ENCODE results near the gene CNTN2. TPM values are rescaled to one million over a fixed set of nuclear protein-coding genes. Genes with fewer than 3 reads are reported as not detected.

CNTN2 gene
- total RNA-seq, 1 donor from 2014 or later = 0.38 TPM

DNA sequence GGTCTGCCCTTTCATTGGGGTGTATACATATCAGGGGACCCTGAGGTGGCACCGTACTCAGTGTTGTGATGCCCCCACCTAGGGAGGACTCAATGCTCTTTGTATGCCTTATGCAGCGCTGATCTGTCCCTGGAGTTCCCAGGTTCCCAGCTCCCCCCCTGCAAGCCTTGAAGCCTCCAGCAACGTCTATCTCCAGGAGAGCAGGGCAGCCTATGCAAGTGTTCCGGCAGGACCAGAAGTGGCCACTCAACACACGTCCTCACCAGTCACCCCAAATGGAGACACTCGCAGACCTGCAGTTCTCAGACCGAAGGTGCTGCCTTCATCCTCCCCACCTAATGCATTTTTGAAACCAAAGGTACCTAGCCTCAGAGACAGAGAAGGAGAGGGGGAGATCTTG, 25.2 kb upstream of the CNTN2 start:
- DNase-seq = no peak
- intact Hi-C loops (cut with DNase I) = no loop called here

GRCh38 chr1:205018381-205018780, 24.6 kb upstream of the CNTN2 start:
- DNase-seq (no peak), ATAC-seq (ENCODE audit: poor library complexity) (no peak)
- intact Hi-C loops (cut with DNase I) = no loop called here

More for the DNA sequence above, 25.2 kb upstream of the CNTN2 start:
- no peak for ATAC-seq (ENCODE audit: poor library complexity)

GRCh38 chr1:205020466-205020865, 22.5 kb upstream of the CNTN2 start:
- ATAC-seq (ENCODE audit: poor library complexity) (no peak), DNase-seq (no peak)
- intact Hi-C loops (cut with DNase I) = no loop called here

DNA sequence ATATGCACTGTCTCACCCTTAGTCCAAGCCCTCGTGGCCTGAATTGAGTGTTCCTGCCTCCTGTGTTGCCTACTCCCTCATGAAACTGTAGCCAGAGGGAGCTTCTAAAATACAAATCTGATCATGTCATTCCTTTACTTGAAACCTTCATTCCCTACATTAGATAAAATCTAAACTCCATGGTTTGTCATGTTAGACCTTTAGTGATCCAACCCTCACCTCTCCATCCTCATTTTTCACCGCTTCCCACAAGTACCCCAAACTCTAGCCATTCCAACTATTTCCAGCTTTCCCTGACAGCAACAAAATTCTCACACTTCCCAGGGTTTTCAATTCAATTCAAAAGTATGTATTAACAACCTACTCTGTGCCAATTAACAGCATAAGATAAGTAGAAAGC, 18.3 kb upstream of the CNTN2 start:
- no peak for ATAC-seq (ENCODE audit: poor library complexity)
- no peak for DNase-seq
- intact Hi-C loops (cut with DNase I) = no loop called here

GRCh38 chr1:205025239-205025638, 17.8 kb upstream of the CNTN2 start:
- DNase-seq (no peak), ATAC-seq (ENCODE audit: poor library complexity) (no peak)
- intact Hi-C loops (cut with DNase I) = no loop called here

DNA sequence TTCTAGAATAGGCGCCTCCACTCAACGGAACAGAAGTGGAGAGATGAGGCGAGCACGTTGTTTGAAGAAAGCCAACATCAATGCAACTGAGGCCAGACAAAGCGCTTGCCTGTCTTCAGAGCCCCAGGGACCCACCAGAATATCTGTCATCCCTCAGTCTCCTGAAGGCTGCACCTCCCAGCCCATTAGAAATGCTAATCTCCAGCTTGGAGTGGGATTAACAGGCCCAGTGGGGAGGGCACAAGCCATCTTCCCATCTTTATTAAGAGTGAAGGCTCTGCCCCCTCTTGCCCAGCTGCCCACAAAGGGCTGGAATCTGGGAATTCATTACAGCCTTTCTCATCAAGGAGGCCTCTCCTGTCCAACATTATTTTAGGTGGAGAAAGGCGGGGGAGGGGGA, 16.8 kb upstream of the CNTN2 start:
- intact Hi-C loops (cut with DNase I) = no loop called here
- DNase-seq (no peak), ATAC-seq (ENCODE audit: poor library complexity) (no peak)

DNA sequence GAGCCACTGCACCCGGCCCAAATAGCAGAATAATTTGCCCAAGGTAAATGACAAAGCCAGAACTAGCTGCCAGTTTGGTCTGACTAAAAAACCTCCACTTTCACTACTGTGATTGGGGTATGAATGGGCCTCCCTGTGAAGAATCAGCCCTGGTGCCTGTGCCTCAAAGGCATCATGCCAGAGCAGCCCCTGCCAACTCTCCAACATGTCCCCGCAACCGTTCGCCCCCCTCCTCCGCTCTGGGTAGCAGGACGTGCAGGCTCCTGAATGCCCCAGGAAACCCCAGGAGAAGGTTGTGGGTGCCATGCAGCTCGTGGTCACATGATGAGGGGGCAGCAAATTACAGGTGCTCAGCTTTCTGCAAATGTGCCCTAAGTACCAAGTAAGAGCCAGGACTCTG, 14.6 kb upstream of the CNTN2 start:
- no peak for ATAC-seq (ENCODE audit: poor library complexity)

DNA sequence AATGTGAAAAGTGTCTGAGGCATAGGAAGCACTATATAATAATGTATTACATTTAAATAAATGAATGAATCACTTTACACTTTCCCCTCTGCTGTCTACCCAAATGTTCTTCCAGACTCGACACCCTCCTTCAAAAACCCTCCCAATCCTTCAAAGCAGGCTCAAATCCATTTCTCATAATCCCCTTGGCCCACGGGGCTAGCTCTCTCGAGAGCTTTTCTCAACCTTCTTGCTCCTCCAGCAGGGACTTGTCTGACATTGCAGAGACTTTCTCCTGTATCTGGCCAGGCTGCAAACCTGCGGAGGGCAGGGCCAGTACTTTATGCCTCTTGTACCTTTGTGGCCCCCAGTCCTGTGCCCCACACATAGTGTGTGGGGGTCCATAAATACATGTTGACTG, 14.1 kb upstream of the CNTN2 start:
- no peak for DNase-seq
- intact Hi-C loops (cut with DNase I) = no loop called here
- no peak for ATAC-seq (ENCODE audit: poor library complexity)

More for the DNA sequence above, 14.6 kb upstream of the CNTN2 start:
- intact Hi-C loops (cut with DNase I) = no loop called here
- DNase-seq = no peak

GRCh38 chr1:205030241-205030640, 12.8 kb upstream of the CNTN2 start:
- DNase-seq = no peak
- intact Hi-C loops (cut with DNase I) = no loop called here
- ATAC-seq (ENCODE audit: poor library complexity) = no peak

- DNase-seq (no peak), ATAC-seq (ENCODE audit: poor library complexity) (no peak)
- intact Hi-C loops (cut with DNase I) = no loop called here
These were observed 12.1 kb upstream of the CNTN2 start for GRCh38 chr1:205030896-205031295.

GRCh38 chr1:205032508-205032907, 10.5 kb upstream of the CNTN2 start:
- intact Hi-C loops (cut with DNase I) = no loop called here
- DNase-seq (no peak), ATAC-seq (ENCODE audit: poor library complexity) (no peak)

DNA sequence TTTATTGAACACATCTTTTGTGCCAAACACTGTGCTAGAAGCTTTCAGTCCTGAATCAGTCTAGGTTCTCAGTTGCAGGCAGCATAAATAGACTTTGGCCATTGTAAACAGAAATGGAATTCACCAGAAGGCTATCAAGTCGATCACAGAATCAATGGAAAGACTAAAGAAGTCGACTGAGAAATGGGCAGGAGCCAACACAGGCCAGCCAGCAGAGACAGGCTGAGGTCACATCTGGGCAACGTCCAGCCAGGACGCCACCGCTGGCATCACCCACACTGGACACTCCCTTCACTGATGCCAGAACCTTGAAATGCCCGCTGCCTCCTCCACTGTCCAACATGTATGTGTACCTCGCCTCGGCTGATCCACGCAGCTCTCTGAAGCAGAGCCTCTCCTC, 5.5 kb upstream of the CNTN2 start:
- intact Hi-C loops (cut with DNase I) = no loop called here
- ATAC-seq (ENCODE audit: poor library complexity) = no peak

DNA sequence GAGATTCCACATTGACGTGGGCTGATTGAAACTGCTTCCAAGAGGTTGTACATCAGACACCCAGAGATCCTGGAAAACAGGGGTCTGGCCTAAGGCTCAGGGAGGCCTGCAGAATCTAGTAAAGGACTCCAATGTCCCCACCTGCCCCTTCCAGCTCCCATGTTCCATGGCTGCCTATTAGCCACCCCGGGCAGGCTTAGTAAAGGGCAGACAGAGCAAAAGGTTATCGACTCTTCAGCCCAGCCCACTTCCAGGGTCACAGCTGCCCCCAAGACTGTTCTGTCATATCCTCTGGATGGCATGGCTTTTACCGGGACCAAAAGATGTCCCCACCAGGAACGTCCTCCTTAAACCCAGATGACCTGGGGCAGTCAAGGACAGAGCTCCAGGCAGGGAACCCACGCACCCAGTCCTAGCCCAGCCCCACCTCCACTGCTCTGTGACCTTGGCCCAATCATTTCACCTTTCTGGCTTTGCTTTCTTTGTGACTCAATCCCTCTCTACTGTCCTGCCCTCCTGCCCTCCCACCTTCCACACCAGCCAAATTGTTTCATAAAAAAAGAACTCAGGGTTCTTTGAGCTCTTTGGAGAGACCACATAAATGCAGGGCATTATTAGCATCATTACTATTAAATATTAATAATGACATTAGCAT, 4.8 kb upstream of the CNTN2 start:
- intact Hi-C loops (cut with DNase I) = no loop called here
- DNase-seq (no peak), ATAC-seq (ENCODE audit: poor library complexity) (no peak)

More for the DNA sequence above, 5.5 kb upstream of the CNTN2 start:
- no peak for DNase-seq

DNA sequence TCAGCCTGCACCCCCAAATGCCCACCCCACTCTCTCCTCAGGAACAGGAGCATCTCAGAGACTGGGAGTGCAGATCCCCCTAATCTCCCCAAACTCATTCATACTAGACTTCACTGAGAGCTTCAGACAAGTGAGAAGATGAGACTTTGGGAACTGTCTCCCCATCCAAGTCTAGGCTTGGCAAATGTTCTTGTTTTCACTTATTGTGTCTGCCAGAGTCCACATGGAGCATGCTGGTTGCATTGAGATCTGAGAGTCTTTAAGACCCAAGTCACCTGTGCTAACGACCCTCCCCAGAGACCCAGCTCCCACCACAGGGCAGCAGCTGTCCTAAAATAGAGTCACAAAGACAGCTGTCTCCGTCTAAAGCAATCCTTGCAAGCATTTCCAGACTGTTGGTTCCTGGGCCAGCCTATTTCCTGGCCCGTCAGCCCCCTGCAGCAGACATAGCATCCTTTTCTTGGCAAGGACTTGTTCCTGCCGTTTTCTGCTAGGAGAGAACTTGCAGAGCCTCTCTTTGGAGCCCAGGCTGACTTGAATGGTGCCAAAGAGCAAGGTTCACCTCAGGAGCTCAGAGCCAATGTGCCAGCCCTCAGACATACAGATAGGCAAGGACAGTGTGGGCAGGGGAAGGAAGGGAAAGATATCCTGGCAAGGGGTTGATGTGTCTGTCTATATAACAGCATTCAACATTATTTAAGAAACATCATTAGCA, 1.9 kb upstream of the CNTN2 start:
- DNase-seq (no peak), ATAC-seq (ENCODE audit: poor library complexity) (no peak)
- intact Hi-C loops (cut with DNase I) = no loop called here

- DNase-seq = no peak
- intact Hi-C loops (cut with DNase I) = no loop called here
- ATAC-seq (ENCODE audit: poor library complexity) = no peak
These were observed 758 bp upstream of the CNTN2 start for GRCh38 chr1:205041998-205042910.

- DNase-seq (no peak), ATAC-seq (ENCODE audit: poor library complexity) (no peak)
- intact Hi-C loops (cut with DNase I) = no loop called here
These were observed 854 bp downstream of the CNTN2 start for GRCh38 chr1:205043866-205044265.

DNA sequence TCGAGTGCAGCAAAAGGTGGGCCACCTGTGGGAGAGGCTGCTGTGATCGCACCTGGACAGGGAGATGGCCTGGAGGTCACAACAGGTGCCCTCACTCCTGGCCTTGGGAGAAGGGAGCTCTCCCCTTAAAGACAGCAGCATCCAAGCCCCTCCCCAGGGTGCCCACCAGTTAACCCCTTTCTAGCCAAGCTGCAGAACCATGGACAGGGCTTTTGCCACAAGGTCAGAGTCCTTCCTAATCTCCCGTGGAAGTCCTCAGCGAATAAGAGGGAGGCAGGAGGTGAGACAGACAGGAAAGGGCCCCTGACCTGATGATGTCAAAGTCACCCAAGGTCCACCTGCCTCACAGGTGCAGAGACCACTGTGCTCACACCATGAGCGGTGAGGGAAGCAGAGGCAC, 1.7 kb downstream of the CNTN2 start:
- intact Hi-C loops (cut with DNase I) = no loop called here

GRCh38 chr1:205045146-205045545, 2.1 kb downstream of the CNTN2 start:
- DNase-seq = no peak
- no peak for ATAC-seq (ENCODE audit: poor library complexity)
- intact Hi-C loops (cut with DNase I) = no loop called here

More for the DNA sequence above, 1.7 kb downstream of the CNTN2 start:
- DNase-seq (no peak), ATAC-seq (ENCODE audit: poor library complexity) (no peak)

DNA sequence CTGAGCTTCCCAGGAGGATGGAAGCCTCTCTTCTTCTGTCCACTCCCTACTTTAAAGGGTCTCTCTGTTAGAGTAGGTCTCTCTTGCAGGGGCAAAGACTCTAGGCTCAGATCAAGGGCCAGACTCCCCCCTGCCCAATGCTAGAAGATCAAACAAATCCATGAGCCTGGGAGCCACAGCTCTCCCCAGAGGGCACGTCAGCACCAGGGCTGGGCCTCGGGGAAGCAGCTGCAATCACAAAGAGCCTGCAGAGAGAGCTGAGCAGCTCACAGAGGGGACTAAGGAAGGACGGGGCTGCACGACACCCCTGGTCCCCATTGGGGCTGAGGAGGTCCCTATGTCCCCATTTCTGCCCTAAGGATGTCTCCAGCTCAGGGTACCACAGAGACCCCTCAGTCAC, 3.9 kb downstream of the CNTN2 start:
- DNase-seq = no peak
- intact Hi-C loops (cut with DNase I) = no loop called here
- ATAC-seq (ENCODE audit: poor library complexity) = no peak

Measured in Right ventricle myocardium superior (tissue), 1 donor.